Calu3 (cell line): ENCODE data around the gene SCARB2. TPM values are rescaled to one million over a fixed set of nuclear protein-coding genes. Genes with fewer than 3 reads are reported as not detected.

ENCODE experiments used
- BruUV-seq: library from RNA; stranded (reverse); fragments of 400-500 nt; replicated peaks from 2 replicates; lab custom pipeline; 2021; lab: Mats Ljungman, UMichigan
- CTCF ChIA-PET: fragments of 300-600 bp; sonication (Branson Sonifier 250); formaldehyde crosslinking; loops from one replicate; lab custom pipeline; 2022; ENCODE audit warnings: antibody characterized with exemption; lab: Charles Lee
- DNase-seq: peaks from one replicate; pipeline ENCODE4 v3.0.0; 2022
- H3K27ac Mint-ChIP-seq: one replicate; pipeline ENCODE4 v1.8.0; 2022; ENCODE audit warnings: mixed read lengths; ENCODE audit not compliant: unreplicated experiment
- H3K27me3 Mint-ChIP-seq: one replicate; pipeline ENCODE4 v1.8.0; 2022; ENCODE audit warnings: mixed read lengths; ENCODE audit not compliant: unreplicated experiment
- H3K36me3 Mint-ChIP-seq: one replicate; pipeline ENCODE4 v1.8.0; 2022; ENCODE audit warnings: mild to moderate bottlenecking, moderate library complexity, mixed read lengths; ENCODE audit not compliant: insufficient read depth, unreplicated experiment
- H3K4me1 Mint-ChIP-seq: one replicate; pipeline ENCODE4 v1.8.0; 2022; ENCODE audit warnings: mild to moderate bottlenecking, low read depth, mixed read lengths; ENCODE audit not compliant: unreplicated experiment
- H3K4me3 Mint-ChIP-seq: one replicate; pipeline ENCODE4 v1.8.0; 2022; ENCODE audit warnings: mild to moderate bottlenecking, low read depth, moderate library complexity, mixed read lengths; ENCODE audit not compliant: unreplicated experiment
- H3K9me3 Mint-ChIP-seq: one replicate; pipeline ENCODE4 v1.8.0; 2022; ENCODE audit warnings: low read depth, mixed read lengths; ENCODE audit not compliant: unreplicated experiment
- CTCF ChIP-seq: fragments of 200-600 bp; IDR thresholded peaks from one replicate; pipeline ENCODE4 v1.8.0; 2022; ENCODE audit warnings: antibody characterized with exemption; ENCODE audit not compliant: unreplicated experiment
- intact Hi-C: fragments of 100-400 bp; cut with micrococcal nuclease; formaldehyde crosslinking; loops from one replicate; pipeline ENCODE4 v1.10.0; 2022; ENCODE audit not compliant: unreplicated experiment
- total RNA-seq: library from RNA; stranded (reverse); gene quantifications from 2 replicates; pipeline ENCODE4 v1.2.3, GENCODE V29; 2022

SCARB2 gene
- total RNA-seq, 1 experiment from 2014 or later = 87.3 TPM

GRCh38 chr4:76199664-76200211 is 13.9 kb downstream of the SCARB2 start:
- TF ChIP-seq CTCF = no peak
- DNase-seq = no peak
- Mint-ChIP-seq H3K4me3 (no peak overlapping the region), H3K27ac (no peak overlapping the region), H3K27me3 (no peaks in the 10 kb centered on the region), H3K36me3 (peaks cover 6% of the 10 kb centered on the region), H3K9me3 (no peaks in the 10 kb centered on the region), H3K4me1 (peaks cover 28% of the 10 kb centered on the region)
- intact Hi-C loops = no loop called here
- no TSS peak for BruUV-seq
- CTCF ChIA-PET = interaction anchor here (1.0 kb wide), 1 partner anchor 13 kb away, joined by 3 read pairs; no protein-coding TSS in a partner anchor

GRCh38 chr4:76198411-76199237 is 15.0 kb downstream of the SCARB2 start:
- H3K9me3 Mint-ChIP-seq = no peaks in the 10 kb centered on the region
- H3K4me1 Mint-ChIP-seq = peaks cover 40% of the 10 kb centered on the region
- intact Hi-C loops = no loop called here
- no peak overlapping the region for H3K4me3 Mint-ChIP-seq
- TF ChIP-seq CTCF = no peak
- BruUV-seq = no TSS peak
- CTCF ChIA-PET = interaction anchor here (1.1 kb wide), 1 partner anchor 10 kb away, joined by 3 read pairs; no protein-coding TSS in a partner anchor
- no peaks in the 10 kb centered on the region for H3K27me3 Mint-ChIP-seq
- DNase-seq = no peak
- peaks cover 17% of the 10 kb centered on the region for H3K36me3 Mint-ChIP-seq
- peak overlapping the region; percentile 55 for H3K27ac Mint-ChIP-seq

GRCh38 chr4:76197971-76198410 is 15.6 kb downstream of the SCARB2 start:
- H3K36me3 Mint-ChIP-seq = peaks cover 17% of the 10 kb centered on the region
- peaks cover 42% of the 10 kb centered on the region for H3K4me1 Mint-ChIP-seq
- DNase-seq = no peak
- CTCF ChIA-PET = no interaction called here
- no TSS peak for BruUV-seq
- no peaks in the 10 kb centered on the region for H3K27me3 Mint-ChIP-seq
- intact Hi-C loops = no loop called here
- H3K27ac Mint-ChIP-seq = no peak overlapping the region
- H3K4me3 Mint-ChIP-seq = no peak overlapping the region
- no peak for TF ChIP-seq CTCF
- H3K9me3 Mint-ChIP-seq = no peaks in the 10 kb centered on the region

- BruUV-seq = no TSS peak
- H3K9me3 Mint-ChIP-seq = no peaks in the 10 kb centered on the region
- peaks cover 42% of the 10 kb centered on the region for H3K4me1 Mint-ChIP-seq
- intact Hi-C loops = no loop called here
- no peak overlapping the region for H3K27ac Mint-ChIP-seq
- no peak for TF ChIP-seq CTCF
- no peak overlapping the region for H3K4me3 Mint-ChIP-seq
- CTCF ChIA-PET = no interaction called here
- peaks cover 17% of the 10 kb centered on the region for H3K36me3 Mint-ChIP-seq
- H3K27me3 Mint-ChIP-seq = no peaks in the 10 kb centered on the region
- DNase-seq = no peak
Observed at GRCh38 chr4:76197031-76197743, 16.4 kb downstream of the SCARB2 start.
